GM18498 (cell line): ENCODE results near the gene TCAIM.
"Not testable (repeated sequence)": the region's sequence is repeated elsewhere in the genome, so short reads cannot be mapped to it uniquely, and the experiment has no call there.

ENCODE experiments used
- ATAC-seq: cut with Tn5 transposase; IDR thresholded peaks from one replicate; pipeline ENCODE4 v1.9.1; 2021; ENCODE audit warnings: mild to moderate bottlenecking, moderate library complexity; ENCODE audit not compliant: unreplicated experiment

TCAIM gene

GRCh38 chr3:44343421-44343820 lies 4.9 kb downstream of the TCAIM start:
- no peak for ATAC-seq

- not testable (repeated sequence) for ATAC-seq
Observed at GRCh38 chr3:44346590-44346989, 8.0 kb downstream of the TCAIM start.

DNA sequence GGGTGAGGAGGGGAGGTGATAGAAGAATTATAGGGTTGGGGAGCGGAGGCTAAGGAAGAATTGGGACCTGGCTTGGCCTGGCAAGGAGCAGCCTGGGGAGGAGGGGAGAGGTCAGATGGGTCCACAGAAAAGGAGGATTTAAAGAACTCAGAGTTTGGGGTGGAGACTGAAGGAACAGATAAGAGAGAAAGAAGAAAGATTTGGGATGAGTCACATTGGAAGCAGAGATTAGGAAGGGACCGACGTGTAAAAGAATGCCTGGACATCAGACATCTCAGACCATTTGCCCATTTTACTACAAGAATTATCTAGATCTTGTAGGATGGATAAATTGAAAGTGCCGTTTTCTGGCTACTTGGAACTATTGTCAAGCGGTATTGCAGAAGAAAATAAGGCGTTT lies 10.4 kb downstream of the TCAIM start:
- ATAC-seq, result no peak

GRCh38 chr3:44353355-44353924 lies 14.9 kb downstream of the TCAIM start:
- ATAC-seq, result no peak

DNA sequence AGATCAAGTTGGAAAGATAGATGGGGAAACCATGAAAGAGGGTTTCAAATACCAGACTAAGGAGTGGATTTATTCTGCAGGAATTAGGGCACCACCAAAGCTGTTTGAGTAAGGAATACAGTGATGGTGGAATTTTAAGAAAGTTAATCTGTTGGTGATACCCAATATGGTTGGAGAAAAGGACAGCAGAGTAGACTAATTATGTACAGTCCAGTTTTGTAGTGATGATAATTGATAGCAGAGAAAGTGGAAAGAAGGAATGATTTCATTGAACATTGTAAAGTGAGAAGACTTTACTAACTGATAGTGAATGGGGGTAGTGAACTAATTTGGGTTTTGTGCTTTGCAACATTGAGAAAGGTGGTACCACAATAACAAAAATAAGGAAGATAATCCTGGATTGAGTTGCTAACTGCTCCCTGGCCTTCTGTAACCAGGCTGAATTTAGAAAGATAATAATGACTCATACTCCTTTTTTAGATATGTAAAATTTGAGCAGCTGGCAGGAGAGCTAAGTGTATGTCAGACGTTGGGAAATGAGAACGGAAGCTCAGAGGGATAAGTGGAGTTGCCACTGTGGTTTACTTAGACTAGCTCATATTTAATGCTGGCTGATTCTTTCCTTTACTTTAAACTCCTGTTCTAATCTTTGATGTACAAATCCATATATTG lies 16.9 kb downstream of the TCAIM start:
- ATAC-seq, result no peak

GRCh38 chr3:44359146-44359751 lies 20.7 kb downstream of the TCAIM start:
- no peak for ATAC-seq

DNA sequence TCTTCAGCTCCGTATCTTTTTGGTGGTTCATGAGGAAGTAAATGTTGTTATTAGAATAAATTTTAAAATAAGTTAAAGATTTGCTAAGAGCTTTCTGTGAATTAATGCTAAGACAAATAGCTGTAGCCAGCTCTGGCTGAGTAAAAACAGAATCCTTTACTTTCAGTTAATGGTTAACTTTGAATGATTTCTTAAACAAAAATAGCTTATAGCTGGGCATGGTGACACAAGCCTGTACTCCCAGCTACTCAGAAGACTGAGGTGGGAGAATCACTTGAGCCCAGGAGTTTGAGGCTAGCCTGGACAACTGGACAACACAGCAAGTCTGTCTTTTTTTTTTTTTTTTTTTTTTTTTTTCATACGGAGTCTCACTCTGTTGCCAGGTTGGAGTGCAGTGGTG lies 25.0 kb downstream of the TCAIM start:
- no peak for ATAC-seq

GRCh38 chr3:44365952-44366351 lies 27.4 kb downstream of the TCAIM start:
- no peak for ATAC-seq

DNA sequence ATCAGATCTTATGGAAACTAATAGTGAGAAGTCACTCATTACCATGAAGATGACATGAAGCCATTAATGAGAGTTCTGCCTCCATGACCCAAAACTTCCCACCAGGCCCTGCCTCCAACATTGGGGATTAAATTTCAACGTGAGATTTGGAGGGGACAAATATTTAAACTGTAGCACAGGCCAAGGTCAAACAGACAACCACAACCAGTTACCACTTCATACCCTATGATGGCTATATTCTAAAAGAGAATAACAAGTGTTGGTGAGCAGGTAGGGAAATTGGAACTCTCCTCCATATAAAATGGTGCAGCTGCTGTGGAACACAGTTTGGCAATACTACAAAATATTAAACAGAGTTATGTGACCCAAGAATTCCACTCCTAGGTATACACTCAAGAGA lies 36.9 kb downstream of the TCAIM start:
- ATAC-seq, result no peak

- ATAC-seq, result no peak
Observed at GRCh38 chr3:44387404-44387803, 48.8 kb downstream of the TCAIM start.

DNA sequence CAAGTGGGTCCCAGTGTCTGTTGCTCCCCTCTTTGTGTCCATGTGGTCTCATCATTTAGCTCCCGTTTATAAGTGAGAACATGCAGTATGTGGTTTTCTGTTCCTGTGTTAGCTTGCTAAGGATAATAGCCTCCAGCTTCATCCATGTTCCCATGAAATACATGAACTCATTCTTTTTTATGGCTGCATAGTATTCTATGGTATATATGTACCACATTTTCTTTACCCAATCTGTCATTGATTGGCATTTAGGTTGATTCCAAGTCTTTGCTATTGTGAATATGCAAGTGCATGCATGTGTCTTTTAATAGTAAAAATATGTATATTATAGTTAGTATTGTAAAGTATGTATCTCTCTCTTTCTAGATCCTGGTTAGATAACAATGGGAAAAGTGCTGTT lies 53.9 kb downstream of the TCAIM start:
- ATAC-seq, result no peak

DNA sequence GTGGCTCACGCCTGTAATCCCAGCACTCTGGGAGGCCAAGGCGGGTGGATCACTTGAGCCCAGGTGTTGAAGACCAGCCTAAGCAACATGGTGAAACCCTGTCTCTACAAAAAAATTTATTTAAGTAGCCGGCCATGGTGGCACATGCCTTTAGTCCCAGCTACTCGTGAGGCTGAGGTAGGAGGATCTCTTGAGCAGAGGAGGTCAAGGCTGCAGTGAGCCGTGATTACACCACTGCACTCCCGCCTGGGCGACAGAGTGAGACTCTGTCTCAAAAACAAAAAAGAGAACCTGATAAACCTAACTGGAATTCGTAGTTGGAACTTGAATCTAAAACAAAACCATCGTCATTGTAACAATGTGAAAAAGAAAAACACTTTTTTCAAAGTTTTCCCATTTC lies 57.1 kb downstream of the TCAIM start:
- ATAC-seq, result no peak

DNA sequence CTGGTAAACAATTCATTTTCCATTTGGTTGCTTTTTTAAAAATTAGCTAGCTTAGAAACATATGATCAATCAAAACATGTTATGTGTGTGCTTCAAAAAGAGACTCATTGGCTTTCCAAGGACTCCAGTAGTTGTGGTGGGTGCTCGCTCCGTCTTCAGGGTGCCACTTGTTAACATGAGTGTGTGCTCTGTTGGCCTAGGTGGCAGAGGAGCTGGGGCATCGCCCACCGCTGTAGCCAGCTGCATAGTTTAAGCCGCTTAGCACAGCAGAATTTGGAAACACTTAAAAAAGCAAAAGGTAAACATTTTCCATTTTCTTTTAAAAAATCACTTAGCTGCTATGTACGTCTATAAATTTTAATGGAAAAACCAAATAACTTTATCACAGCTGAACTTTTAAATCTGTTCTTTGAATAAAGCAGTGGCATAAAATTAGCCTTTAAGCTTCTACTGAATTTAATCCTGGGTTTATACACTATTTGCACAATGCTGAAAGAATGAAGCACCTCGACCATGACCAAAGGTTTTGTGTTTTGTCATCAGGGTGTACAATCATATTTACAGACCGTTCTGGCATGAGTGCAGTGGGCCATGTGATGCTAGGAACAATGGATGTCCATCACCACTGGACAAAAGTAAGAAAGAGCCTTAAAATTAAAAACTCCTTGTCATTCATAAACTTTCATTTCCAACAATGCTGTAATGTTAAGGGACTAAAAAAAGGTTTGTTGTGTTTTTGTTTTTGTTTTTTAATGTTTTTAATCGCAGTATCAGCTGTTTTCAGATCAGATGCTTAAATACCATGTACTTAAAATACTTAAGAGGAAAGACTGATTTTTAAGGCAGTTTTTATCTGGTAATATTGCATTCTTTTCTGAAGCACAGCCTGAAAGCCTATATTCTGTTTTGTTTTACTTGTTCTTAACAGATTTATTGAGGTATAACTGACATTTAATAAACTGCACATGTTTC lies 57.9 kb downstream of the TCAIM start:
- ATAC-seq, result no peak

GRCh38 chr3:44398271-44398670 lies 59.7 kb downstream of the TCAIM start:
- not testable (repeated sequence) for ATAC-seq

- no peak for ATAC-seq
Observed at GRCh38 chr3:44398853-44399252, 60.3 kb downstream of the TCAIM start.

DNA sequence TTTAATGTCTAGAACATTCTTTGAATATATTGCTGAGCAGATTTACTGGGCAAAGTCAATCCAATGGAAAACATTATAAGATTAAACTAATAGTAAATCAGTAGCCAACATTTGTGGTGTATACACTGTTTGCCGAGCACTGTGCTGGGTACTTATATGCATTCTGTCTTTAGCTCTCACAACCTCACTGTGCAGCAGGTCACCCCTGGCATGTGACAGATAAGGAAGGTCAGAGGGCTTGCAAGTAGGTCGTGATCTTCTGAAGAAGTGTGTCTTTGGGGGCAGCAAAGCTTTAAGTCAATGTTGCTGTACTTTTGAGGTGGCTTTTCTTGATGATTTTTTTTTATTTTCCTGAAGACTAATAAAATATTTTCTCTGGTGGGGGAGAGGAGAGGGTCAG lies 62.2 kb downstream of the TCAIM start:
- no peak for ATAC-seq

GRCh38 chr3:44402548-44402947 lies 64.0 kb downstream of the TCAIM start:
- ATAC-seq, result no peak

- ATAC-seq, result no peak
Observed at GRCh38 chr3:44409640-44410410, 71.3 kb downstream of the TCAIM start.

GRCh38 chr3:44411031-44411645 lies 72.6 kb downstream of the TCAIM start:
- no peak for ATAC-seq

DNA sequence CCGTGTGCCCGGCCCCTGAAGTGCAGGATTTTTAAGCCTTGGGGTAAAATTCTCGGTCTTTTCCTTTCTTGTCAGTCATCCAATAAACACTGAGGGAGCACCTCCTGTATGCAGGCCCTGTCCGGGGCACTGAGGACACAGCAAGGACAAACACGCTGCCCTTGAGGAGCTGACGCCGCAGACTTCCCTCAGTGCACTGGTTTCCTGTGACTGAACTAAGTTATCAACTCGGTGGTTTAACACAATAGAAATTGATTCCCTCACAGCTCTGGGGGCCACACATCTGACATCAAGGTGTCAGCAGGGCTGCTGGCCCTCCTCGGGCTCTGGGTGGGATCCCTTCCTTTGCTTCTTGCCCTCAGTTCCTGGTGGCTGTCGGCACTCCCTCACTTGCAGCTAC lies 73.8 kb downstream of the TCAIM start:
- no peak for ATAC-seq
